Gastroesophageal sphincter (tissue), 4 donors: ENCODE measurements around the gene CCDC177. TPM values are rescaled to one million over a fixed set of nuclear protein-coding genes. Genes with fewer than 3 reads are reported as not detected.
A peak's percentile ranks its signal among the peaks of the same experiment; 100 is the strongest.

ENCODE experiments used
- ATAC-seq: fragments of 150-250 bp; one replicate; pipeline ENCODE4 v1.9.1; 2016; ENCODE audit warnings: mild to moderate bottlenecking, moderate library complexity
- H3K27ac ChIP-seq, 4 donors: fragments of 200-600 bp; sonication (generic) in 3 of 4; 1 replicate in 3 of 4; 2 replicates in 1 of 4; pipeline ENCODE4 v1.5.1; 2016 to 2019
- H3K27me3 ChIP-seq: fragments of 200-600 bp; sonication (generic); one replicate; pipeline ENCODE4 v1.5.1; 2019
- H3K36me3 ChIP-seq, 2 donors: fragments of 200-600 bp; sonication (generic); one replicate each; pipeline ENCODE4 v1.5.1; 2019; ENCODE audit warnings: control low read depth in 1 of 2
- H3K4me1 ChIP-seq, 3 donors: fragments of 200-600 bp; sonication (generic); 1 replicate in 2 of 3; 2 replicates in 1 of 3; pipeline ENCODE4 v1.5.1; 2016 to 2019; ENCODE audit warnings: control low read depth in 2 of 3
- H3K4me3 ChIP-seq, 2 donors: fragments of 200-600 bp; sonication (generic); one replicate each; pipeline ENCODE4 v1.5.1; 2019; ENCODE audit warnings: mild to moderate bottlenecking in 1 of 2, moderate library complexity in 1 of 2
- H3K9me3 ChIP-seq, 3 donors: fragments of 200-600 bp; sonication (generic); one replicate each; pipeline ENCODE4 v1.5.1; 2017 to 2019; ENCODE audit warnings: control low read depth in 2 of 3
- CTCF ChIP-seq, 4 experiments: fragments of 200-600 bp in 2 of 4; fragments of 450-650 bp in 2 of 4; sonication (generic) in 1 of 4; IDR thresholded peaks; one replicate each; pipeline ENCODE4 v1.5.1; 2017 to 2019; ENCODE audit warnings: antibody characterized with exemption in 4 of 4, mild to moderate bottlenecking in 2 of 4, moderate library complexity in 2 of 4
- EP300 ChIP-seq: sonication (generic); formaldehyde crosslinking; IDR thresholded peaks from one replicate; pipeline ENCODE4 v1.6.1; 2017; ENCODE audit warnings: antibody characterized with exemption, mild to moderate bottlenecking
- POLR2A ChIP-seq, 2 donors: fragments of 450-650 bp; IDR thresholded peaks; one replicate each; pipeline ENCODE4 v1.6.1; 2017; ENCODE audit warnings: antibody characterized with exemption in 2 of 2, mild to moderate bottlenecking in 2 of 2, moderate library complexity in 1 of 2
- POLR2AphosphoS5 ChIP-seq: sonication (generic); formaldehyde crosslinking; IDR thresholded peaks from one replicate; pipeline ENCODE4 v1.6.1; 2017; ENCODE audit warnings: antibody characterized with exemption
- WGBS, 2 donors: methylation state at CpG; one replicate each; pipeline ENCODE4 v1.1.5; 2018; ENCODE audit warnings: low coverage in 1 of 2; 5-methylcytosine and 5-hydroxymethylcytosine counted together
- total RNA-seq, 4 donors: library from RNA; depleted of rRNA; stranded (reverse); fragments of >200 nt; gene quantifications; one replicate each; pipeline ENCODE4 v1.1.0, GENCODE V29; 2016

CCDC177 gene
- total RNA-seq, 4 donors from 2014 or later, result not detected

- no peak for ATAC-seq
- Histone ChIP-seq H3K36me3 (no peaks in the 10 kb centered on the region), H3K27me3 (peaks cover 31% of the 10 kb centered on the region), H3K9me3 (no peaks in the 10 kb centered on the region), H3K4me1 (no peaks in the 10 kb centered on the region), H3K27ac (no peak overlapping the region), H3K4me3 (no peak overlapping the region)
- no peak for TF ChIP-seq POLR2A (IDR thresholded peaks at IDR 0.05)
- TF ChIP-seq EP300, result no peak
- TF ChIP-seq CTCF (IDR thresholded peaks at IDR 0.05), result no peak
- no peak for TF ChIP-seq POLR2AphosphoS5
- WGBS, 2 donors, result 42% methylated on average over 4 of the region's 4 CpGs; no CpG with 5 or more reads in 1 of the 2 donors
Observed at GRCh38 chr14:69554500-69554899, 20.2 kb downstream of the CCDC177 start.

GRCh38 chr14:69553252-69553651 is 21.4 kb downstream of the CCDC177 start:
- Histone ChIP-seq H3K4me1 (no peaks in the 10 kb centered on the region), H3K9me3 (no peaks in the 10 kb centered on the region), H3K4me3 (no peak overlapping the region), H3K27ac (no peak overlapping the region), H3K36me3 (no peaks in the 10 kb centered on the region), H3K27me3 (peaks cover 44% of the 10 kb centered on the region)
- TF ChIP-seq POLR2A (IDR thresholded peaks at IDR 0.05) (no peak), EP300 (no peak), POLR2AphosphoS5 (no peak), CTCF (IDR thresholded peaks at IDR 0.05) (no peak)
- no peak for ATAC-seq
- 25% methylated on average over 1 of the region's 1 CpG; no CpG with 5 or more reads in 1 of the 2 donors for WGBS, 2 donors

- TF ChIP-seq EP300 (no peak), POLR2AphosphoS5 (no peak), CTCF (IDR thresholded peaks at IDR 0.05) (no peak)
- Histone ChIP-seq H3K4me1 (peaks cover 0 to 7% (median 3%) of the 10 kb centered on the region in 3 donors), H3K27me3 (peaks cover 61% of the 10 kb centered on the region), H3K9me3 (no peaks in the 10 kb centered on the region), H3K4me3 (no peak overlapping the region), H3K27ac (no peak overlapping the region), H3K36me3 (no peaks in the 10 kb centered on the region)
- no peak for ATAC-seq
- WGBS, 2 donors, result 58% methylated on average over 2 of the region's 2 CpGs; no CpG with 5 or more reads in 1 of the 2 donors
Observed at GRCh38 chr14:69551511-69551910, 23.2 kb downstream of the CCDC177 start.

- TF ChIP-seq POLR2AphosphoS5 (no peak), CTCF (IDR thresholded peaks at IDR 0.05) (no peak), POLR2A (IDR thresholded peaks at IDR 0.05) (no peak), EP300 (no peak)
Observed at GRCh38 chr14:69548566-69548965, 26.1 kb downstream of the CCDC177 start.

GRCh38 chr14:69547701-69548348 is 26.8 kb downstream of the CCDC177 start:
- Histone ChIP-seq H3K36me3 (no peaks in the 10 kb centered on the region), H3K27ac (no peak overlapping the region), H3K27me3 (peaks cover 88% of the 10 kb centered on the region), H3K9me3 (no peaks in the 10 kb centered on the region), H3K4me1 (peaks cover 0 to 7% (median 3%) of the 10 kb centered on the region in 3 donors), H3K4me3 (peak overlapping the region in 1 of 2 donors; percentile 14)
- no peak for TF ChIP-seq POLR2AphosphoS5
- peak in 3 of 4 experiments; percentile 9 to 58 (median 28) for TF ChIP-seq CTCF (IDR thresholded peaks at IDR 0.05)
- no peak for TF ChIP-seq POLR2A (IDR thresholded peaks at IDR 0.05)
- TF ChIP-seq EP300, result no peak
- no peak for ATAC-seq
- WGBS, 2 donors, result 35% methylated on average over 5 of the region's 46 CpGs; no CpG with 5 or more reads in 1 of the 2 donors

More at GRCh38 chr14:69548566-69548965, 26.1 kb downstream of the CCDC177 start:
- H3K27ac ChIP-seq, result no peak overlapping the region
- 78 to 91% methylated on average over 5 to 8 of the region's 8 CpGs for WGBS, 2 donors
- H3K36me3 ChIP-seq, result no peaks in the 10 kb centered on the region
- no peak overlapping the region for H3K4me3 ChIP-seq
- peaks cover 80% of the 10 kb centered on the region for H3K27me3 ChIP-seq
- H3K9me3 ChIP-seq, result no peaks in the 10 kb centered on the region
- peaks cover 0 to 7% (median 3%) of the 10 kb centered on the region in 3 donors for H3K4me1 ChIP-seq
- ATAC-seq, result no peak
